GM18858 (cell line): ENCODE results near the gene SYT15.
"Not testable (repeated sequence)": the region's sequence is repeated elsewhere in the genome, so short reads cannot be mapped to it uniquely, and the experiment has no call there.

ENCODE experiments used
- ATAC-seq: cut with Tn5 transposase; IDR thresholded peaks from one replicate; pipeline ENCODE4 v1.9.1; 2021; ENCODE audit not compliant: unreplicated experiment

Gene SYT15

GRCh38 chr10:46578474-46579178 is at the start of gene SYT15:
SYT15 (plus strand) TSS chr10:46579128; CDS start chr10:46579169, 41 bp downstream.
- ATAC-seq = not testable (repeated sequence)

- not testable (repeated sequence) for ATAC-seq
Observed at GRCh38 chr10:46529742-46530141, 49.2 kb upstream of the SYT15 start.

- ATAC-seq = no peak
Observed at GRCh38 chr10:46530249-46531186, 48.4 kb upstream of the SYT15 start.

- not testable (repeated sequence) for ATAC-seq
Observed at GRCh38 chr10:46532256-46532655, 46.7 kb upstream of the SYT15 start.

- no peak for ATAC-seq
Observed at GRCh38 chr10:46534828-46535524, 44.0 kb upstream of the SYT15 start.

GRCh38 chr10:46536171-46536570 is 42.8 kb upstream of the SYT15 start:
- no peak for ATAC-seq

GRCh38 chr10:46536781-46537180 is 42.1 kb upstream of the SYT15 start:
- no peak for ATAC-seq

- no peak for ATAC-seq
Observed at GRCh38 chr10:46537309-46537708, 41.6 kb upstream of the SYT15 start.

- no peak for ATAC-seq
Observed at GRCh38 chr10:46538155-46538554, 40.8 kb upstream of the SYT15 start.

- ATAC-seq = no peak
Observed at GRCh38 chr10:46538717-46539426, 40.1 kb upstream of the SYT15 start.

- no peak for ATAC-seq
Observed at GRCh38 chr10:46539596-46540411, 39.1 kb upstream of the SYT15 start.

- no peak for ATAC-seq
Observed at GRCh38 chr10:46540412-46541016, 38.4 kb upstream of the SYT15 start.

GRCh38 chr10:46541017-46541661 is 37.8 kb upstream of the SYT15 start:
- ATAC-seq = no peak

- no peak for ATAC-seq
Observed at GRCh38 chr10:46541735-46542566, 37.0 kb upstream of the SYT15 start.

- no peak for ATAC-seq
Observed at GRCh38 chr10:46542567-46543465, 36.1 kb upstream of the SYT15 start.

GRCh38 chr10:46543466-46544377 is 35.2 kb upstream of the SYT15 start:
- no peak for ATAC-seq
